Left ventricle myocardium superior (tissue), 1 donor: ENCODE results near the gene PHYHD1. TPM values are rescaled to one million over a fixed set of nuclear protein-coding genes. Genes with fewer than 3 reads are reported as not detected.
A peak's percentile ranks its signal among the peaks of the same experiment; 100 is the strongest.

ENCODE experiments used
- ATAC-seq: fragments of 200-7000 bp; cut with Tn5 transposase; one replicate; pipeline ENCODE4 v1.9.1; 2020; ENCODE audit warnings: mild to moderate bottlenecking, moderate library complexity
- DNase-seq: peaks from one replicate; pipeline ENCODE4 v3.0.0-alpha.2; 2020
- intact Hi-C: fragments of 100-400 bp; cut with micrococcal nuclease; formaldehyde crosslinking; loops from one replicate; pipeline ENCODE4 v1.11.0; 2022
- long read RNA-seq: library from polyadenylated mRNA; unstranded; transcript quantifications from one replicate; pipeline ENCODE4 v2.0.0, GENCODE V29; 2021
- total RNA-seq: library from RNA; stranded (reverse); fragmentation: NEBNext Ultra II Directional; extraction: Animal tissue kit (Norgen Biotek cat#: 25700); gene quantifications from one replicate; pipeline ENCODE4 v1.2.1, GENCODE V29; 2021
- donor health status: DM: no; HTN: yes; CAD: no; lungs with severe emphysema.

The PHYHD1 gene
- total RNA-seq, result 39.7 TPM
- long read RNA-seq, partial matches to known transcripts, result 11 of 17 reads
- long read RNA-seq, other reads (novel, unspliced or antisense), result 4 of 17 reads

DNA sequence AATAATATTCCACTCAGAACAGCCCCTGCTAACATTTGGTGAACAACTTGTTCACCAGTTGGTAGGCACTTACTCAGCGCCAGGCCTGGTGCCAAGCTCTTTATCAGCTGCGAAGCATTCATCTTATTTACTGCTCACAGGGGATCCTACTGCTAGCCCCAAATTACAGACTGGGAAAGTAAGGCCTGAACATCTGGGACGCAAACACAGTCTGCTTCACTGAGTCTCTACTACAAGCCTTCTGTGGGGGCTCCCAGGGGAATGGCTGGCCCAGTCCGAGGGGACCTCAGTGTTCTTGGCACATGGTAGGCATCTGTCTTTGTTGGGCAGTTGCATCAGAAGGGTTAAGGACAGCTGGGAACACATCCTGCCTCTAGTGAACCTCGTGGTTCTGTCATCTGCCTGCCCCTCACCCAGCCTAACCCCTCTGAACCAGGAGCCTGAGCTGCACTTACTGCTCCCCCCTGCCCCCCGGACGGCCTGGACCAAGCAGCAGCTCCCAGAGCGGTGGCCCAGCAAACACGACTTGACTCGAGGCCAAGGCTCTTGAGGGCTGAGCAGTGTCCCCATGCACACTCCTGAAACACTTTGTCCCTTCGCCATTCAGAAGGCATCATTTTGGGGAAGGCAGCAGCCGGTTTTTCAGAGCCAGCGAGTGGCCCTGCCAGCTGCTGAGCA, at the start of gene PHYHD1:
Gene PHYHD1, plus strand, starts transcription at position 602 of the 678 bp plus-strand sequence. CDS start 1,342 bp downstream, outside the sequence.
- intact Hi-C loops, result no loop called here
- ATAC-seq, result peak; percentile 76
- DNase-seq, result peak; percentile 86

- intact Hi-C loops, result no loop called here
- ATAC-seq, result no peak
- no peak for DNase-seq
These were observed 42.9 kb upstream of the PHYHD1 start for GRCh38 chr9:128877852-128878251.

DNA sequence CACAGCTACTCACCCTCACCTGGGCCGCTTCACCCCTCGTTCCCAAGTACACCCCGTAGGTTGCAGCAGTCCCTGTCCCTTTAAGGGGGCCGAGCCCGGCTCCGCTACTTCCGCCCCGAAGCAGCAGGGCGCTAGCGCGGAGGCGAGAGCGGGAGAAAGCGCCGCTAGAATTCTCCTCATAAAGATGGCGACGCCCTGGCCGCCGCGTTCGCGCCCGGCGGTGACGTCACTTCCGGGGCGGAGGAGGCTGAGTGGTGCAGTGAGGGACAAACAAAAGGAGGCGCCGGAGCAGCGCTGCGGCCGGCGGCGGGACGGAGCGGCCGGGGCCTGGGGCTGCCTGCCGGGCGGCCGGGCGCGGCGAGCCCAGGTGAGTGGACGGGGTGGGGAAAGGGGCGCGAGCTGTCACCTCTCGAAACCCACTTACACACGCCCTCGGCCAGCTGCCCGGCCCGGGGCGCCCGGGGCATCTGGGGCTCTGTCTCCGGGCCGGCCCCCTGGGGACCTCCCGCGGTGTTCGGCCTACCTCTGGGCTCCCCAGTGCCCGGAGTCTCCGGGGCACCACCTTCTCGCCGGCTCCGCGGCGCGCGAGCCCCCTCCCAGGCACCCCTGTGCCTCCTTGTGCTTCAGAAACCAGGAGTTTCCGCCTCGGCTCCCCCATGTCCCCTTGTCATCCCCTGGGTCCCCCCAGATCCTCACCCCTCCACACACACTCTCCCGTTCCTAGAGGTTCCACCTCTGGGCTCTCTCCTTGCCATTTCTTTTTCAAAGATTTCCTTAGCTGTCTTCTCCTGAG, 38.7 kb upstream of the PHYHD1 start, which contains the start of the genes KYAT1 and LRRC8A:
Gene KYAT1, minus strand, starts transcription at position 67 of the 793 bp plus-strand sequence. CDS start 36,545 bp downstream, outside the sequence.
Gene LRRC8A, plus strand, starts transcription at position 250 of the 793 bp plus-strand sequence. CDS start 25,032 bp downstream, outside the sequence.
- intact Hi-C loops, result no loop called here
- ATAC-seq, result peak; percentile 90
- DNase-seq, result peak; percentile 99

DNA sequence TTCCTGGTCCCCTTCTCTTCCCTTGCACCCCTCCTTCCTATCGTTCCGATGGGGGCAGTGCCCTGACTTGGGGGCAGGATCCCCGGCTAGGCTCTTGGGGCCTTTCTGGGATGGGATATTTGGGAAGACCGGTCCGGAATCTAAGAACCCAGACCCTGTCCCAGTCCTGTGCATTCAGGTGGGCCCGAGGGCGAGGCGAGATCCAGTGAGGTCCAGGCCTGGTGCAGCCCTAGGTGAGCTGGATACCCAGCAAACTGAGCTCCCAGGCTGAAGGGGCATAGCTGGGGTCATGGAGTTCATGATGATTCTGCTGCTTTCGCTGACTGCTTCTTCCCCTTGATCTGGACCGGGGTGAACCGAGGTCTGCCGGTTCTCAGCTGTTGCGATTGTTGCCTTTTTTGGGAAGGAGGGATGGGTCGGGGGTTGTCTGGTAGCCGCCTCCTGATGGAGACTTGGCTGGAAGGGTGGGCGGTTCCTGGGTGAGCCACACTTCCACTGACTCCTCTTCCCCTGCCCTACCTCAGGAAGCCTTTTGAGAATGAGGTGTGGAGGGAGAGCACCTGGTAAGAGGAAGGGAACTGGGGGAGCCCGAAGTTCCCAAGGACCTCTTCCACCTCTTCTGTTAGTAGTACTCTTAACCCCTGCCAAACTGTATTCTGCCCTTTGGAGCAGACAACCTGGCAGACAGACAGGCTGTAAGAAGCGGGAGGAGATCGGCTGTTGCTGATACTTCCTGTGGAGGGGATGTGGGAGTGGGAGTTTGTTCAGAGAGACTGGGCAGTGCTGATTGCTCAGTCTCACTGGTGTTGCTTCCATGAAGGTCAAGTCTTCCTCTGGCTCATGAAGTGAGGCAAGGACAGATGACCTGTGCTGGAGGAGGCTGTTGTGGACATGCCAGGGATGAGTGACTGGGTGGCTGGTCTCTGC, 37.8 kb upstream of the PHYHD1 start:
- DNase-seq (no peak), ATAC-seq (no peak)
- intact Hi-C loops, result no loop called here

DNA sequence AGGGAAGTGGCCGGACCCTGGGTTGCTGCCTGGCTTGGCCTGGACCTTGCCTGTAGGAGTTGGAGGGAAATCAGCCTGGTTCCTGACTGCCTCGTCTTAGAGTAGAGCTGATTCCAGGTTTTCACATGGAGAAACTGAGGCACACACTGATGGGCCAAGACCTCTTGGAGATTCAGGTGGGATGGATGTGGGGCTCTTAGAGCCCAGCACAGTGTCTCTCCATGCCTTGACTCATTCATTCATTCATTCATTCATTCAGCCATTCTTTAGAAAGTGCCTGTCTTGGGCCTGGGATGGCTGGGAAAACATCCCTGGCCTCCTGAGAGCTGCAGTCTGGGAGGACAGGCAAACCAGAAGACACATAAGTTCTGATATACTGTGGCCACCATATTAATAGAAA, 36.6 kb upstream of the PHYHD1 start:
- ATAC-seq (no peak), DNase-seq (no peak)
- intact Hi-C loops, result no loop called here

GRCh38 chr9:128885376-128885775, 35.4 kb upstream of the PHYHD1 start:
- DNase-seq, result no peak
- intact Hi-C loops, result no loop called here
- no peak for ATAC-seq

DNA sequence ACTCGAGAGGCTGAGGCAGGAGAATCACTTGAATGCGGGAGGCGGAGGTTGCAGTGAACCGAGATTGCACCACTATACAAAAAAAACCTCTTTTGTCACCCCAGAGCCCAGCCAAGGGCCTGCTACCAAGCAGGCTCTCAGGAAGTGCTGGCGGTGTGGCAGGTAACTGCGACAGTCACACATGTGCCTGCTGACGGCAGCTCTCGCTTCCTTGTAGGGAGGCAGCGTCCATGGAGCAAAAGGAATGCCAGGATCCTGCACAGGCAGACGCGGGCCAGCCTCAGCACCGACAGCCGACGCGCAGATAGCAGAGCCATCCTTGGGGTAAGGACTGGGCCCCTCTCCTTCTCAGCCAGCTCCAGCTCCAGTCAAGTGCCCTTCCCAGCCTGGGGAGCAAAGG, 35.0 kb upstream of the PHYHD1 start:
- ATAC-seq, result no peak
- peak; percentile 60 for DNase-seq
- intact Hi-C loops, result no loop called here

DNA sequence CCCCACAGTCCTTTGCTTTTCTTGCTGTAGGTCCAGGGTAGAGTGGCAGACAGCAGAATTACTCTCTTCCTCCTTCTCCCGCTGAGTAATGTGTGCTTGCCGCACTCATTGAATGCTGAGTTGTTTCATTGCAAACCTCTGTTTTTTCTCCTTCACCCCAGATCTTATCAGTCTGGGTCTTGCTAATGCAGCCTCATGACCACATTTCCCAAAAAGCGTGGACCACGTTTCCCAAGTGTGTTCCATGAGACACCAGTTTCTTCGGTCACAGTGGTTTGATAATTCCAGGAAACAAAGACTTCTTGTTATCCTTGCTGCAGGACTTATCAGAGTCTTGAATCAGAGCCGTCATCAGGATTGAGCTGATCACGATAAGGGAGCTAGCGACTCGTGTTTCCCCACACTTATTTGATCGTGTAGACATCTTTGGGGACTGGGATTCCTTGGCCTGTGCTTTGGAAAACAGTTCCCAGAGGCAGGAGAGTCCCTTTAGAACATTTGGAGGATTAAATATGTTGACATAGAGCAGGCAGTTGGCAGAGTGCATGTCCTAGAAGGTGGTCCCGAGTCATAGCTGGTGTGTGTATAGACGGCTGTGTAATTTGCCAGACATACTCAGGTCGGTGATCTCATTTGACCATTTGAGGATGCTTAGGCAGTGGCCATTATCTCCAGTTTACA, 34.4 kb upstream of the PHYHD1 start:
- DNase-seq (no peak), ATAC-seq (no peak)
- intact Hi-C loops, result no loop called here

DNA sequence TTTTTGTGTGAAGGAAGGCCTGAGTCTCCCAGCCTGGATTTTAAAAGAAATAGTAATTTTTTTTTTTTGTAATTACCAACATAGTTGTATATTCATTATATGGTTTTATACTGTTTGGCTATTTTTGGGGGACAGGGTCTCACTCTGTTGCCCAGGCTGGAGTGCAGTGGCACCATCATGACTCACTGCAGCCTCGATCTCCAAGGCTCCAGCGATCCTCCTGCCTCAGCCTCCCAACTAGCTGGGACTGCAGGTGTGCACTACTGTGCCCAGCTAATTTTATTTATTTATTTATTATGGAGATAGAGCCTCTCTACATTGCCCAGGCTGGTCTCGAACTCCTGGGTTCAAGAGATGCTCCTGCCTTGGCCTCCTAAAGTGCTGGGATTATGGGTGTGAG, 33.7 kb upstream of the PHYHD1 start:
- intact Hi-C loops, result no loop called here
- no peak for ATAC-seq
- DNase-seq, result no peak

- intact Hi-C loops, result no loop called here
- DNase-seq (no peak), ATAC-seq (no peak)
These were observed 32.9 kb upstream of the PHYHD1 start for GRCh38 chr9:128887914-128888350.

DNA sequence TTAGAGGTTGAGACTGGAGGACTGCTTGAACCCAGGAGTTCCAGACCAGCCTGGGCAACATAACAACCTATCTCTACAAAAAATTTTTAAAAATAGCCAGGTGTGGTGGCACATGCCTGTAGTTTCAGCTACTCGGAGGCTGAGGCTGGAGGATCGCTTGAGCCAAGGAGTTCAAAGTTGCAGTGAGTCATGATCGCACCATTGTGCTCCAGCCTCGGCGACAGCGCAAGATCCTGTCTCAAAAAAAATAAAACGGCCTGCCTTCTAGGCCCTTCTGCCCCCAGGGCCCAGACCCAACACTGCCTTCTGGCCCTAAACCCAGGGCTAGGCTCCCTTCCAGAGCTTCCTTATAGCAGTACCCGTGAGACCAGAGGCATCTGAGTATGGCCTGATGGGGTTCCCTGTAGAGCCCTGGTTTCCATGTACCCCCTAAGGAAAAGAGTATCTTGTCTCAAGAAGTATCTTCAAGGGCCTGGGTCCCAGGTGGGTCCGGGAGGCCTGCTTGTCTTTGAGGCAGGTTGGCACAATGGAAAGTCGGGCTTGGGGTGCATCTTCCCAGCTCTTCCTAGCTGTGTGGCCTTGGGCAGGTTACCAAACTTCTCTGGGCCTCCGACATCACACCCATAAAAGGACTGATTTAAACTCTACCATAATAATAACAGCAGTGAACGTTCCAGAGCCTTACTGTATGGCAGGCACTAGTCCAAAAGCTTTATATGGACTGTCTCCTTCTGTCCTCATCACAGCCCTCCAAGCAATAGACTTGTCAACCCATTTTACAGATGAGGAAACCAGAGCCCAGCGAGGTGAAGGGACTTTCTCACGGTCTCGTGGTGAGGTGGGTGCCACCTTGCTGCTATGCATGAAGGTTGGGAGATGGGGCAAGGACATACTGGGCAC, 29.2 kb upstream of the PHYHD1 start:
- intact Hi-C loops, result no loop called here
- ATAC-seq, result no peak
- no peak for DNase-seq

GRCh38 chr9:128892221-128892921, 28.4 kb upstream of the PHYHD1 start:
- ATAC-seq, result peak; percentile 96
- intact Hi-C loops, result no loop called here
- peak; percentile 90 for DNase-seq

GRCh38 chr9:128893354-128893753, 27.4 kb upstream of the PHYHD1 start:
- no peak for ATAC-seq
- intact Hi-C loops, result no loop called here
- no peak for DNase-seq

- ATAC-seq (no peak), DNase-seq (no peak)
- intact Hi-C loops, result no loop called here
These were observed 26.0 kb upstream of the PHYHD1 start for GRCh38 chr9:128894764-128895163.

DNA sequence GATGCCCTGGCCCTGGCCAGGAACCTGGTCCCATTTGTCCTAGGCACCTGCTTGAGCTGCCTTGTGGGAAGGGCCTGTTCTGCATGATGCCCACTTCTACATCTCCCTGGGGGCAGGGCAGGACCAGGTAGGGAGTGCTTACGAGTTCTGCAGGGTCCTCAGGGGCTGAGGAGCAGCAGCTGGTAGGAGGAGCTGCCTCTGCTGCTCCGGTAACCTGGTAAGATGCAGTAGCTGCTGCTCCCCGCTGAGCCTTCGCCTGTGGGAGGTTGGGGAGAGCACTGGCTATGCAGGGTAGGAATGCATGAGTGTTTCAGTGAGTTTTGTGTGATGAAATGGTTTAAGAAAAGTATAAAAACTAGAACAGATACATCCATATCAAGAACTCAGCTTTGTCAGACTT, 25.2 kb upstream of the PHYHD1 start:
- ATAC-seq, result no peak
- intact Hi-C loops, result no loop called here
- DNase-seq, result no peak

GRCh38 chr9:128898382-128898781, 22.4 kb upstream of the PHYHD1 start:
- intact Hi-C loops, result no loop called here
- DNase-seq, result no peak

More at GRCh38 chr9:128898382-128898781, 22.4 kb upstream of the PHYHD1 start:
- no peak for ATAC-seq
